Neural cell (in vitro differentiated cells): ENCODE measurements around the gene SYPL2. TPM values are rescaled to one million over a fixed set of nuclear protein-coding genes. Genes with fewer than 3 reads are reported as not detected.

Source experiments
- H2AFZ ChIP-seq: fragments of 200-600, 300-800 bp; sonication (generic), shearing (Covaris generic); 2 replicates; pipeline ENCODE4 v1.6.0; 2014; ENCODE audit warnings: low read depth, mild to moderate bottlenecking, antibody characterized with exemption, low read length, moderate library complexity
- H3F3A ChIP-seq: fragments of 200-600 bp; shearing (Covaris generic); 2 replicates; pipeline ENCODE4 v1.6.1; 2016; ENCODE audit warnings: mild to moderate bottlenecking, moderate library complexity, mixed read lengths, antibody characterized with exemption, low read length; ENCODE audit not compliant: insufficient read depth, poor library complexity, severe bottlenecking
- H3K27ac ChIP-seq: fragments of 200-600, 300-800 bp; sonication (generic), shearing (Covaris generic); 2 replicates; pipeline ENCODE4 v1.5.1; 2014; ENCODE audit warnings: mild to moderate bottlenecking, low read length, moderate library complexity
- H3K27me3 ChIP-seq: fragments of 300-800, 200-600 bp; sonication (generic), shearing (Covaris generic); 2 replicates; pipeline ENCODE4 v1.6.0; 2014; ENCODE audit warnings: mild to moderate bottlenecking, low read depth, low read length, moderate library complexity; ENCODE audit not compliant: insufficient read depth
- H3K36me3 ChIP-seq: fragments of 300-800, 200-600 bp; sonication (generic), shearing (Covaris generic); 2 replicates; pipeline ENCODE4 v1.5.1; 2014; ENCODE audit warnings: mild to moderate bottlenecking, antibody characterized with exemption, low read length, moderate library complexity; ENCODE audit not compliant: insufficient read depth
- H3K4me2 ChIP-seq: fragments of 300-800, 200-600 bp; sonication (generic), shearing (Covaris generic); 2 replicates; pipeline ENCODE4 v1.6.0; 2014; ENCODE audit warnings: mild to moderate bottlenecking, low read length
- H3K4me3 ChIP-seq: fragments of 300-800, 200-600 bp; sonication (generic), shearing (Covaris generic); 2 replicates; pipeline ENCODE4 v1.5.1; 2014; ENCODE audit warnings: mild to moderate bottlenecking, low read length, moderate library complexity
- H3K79me2 ChIP-seq: fragments of 200-600 bp; shearing (Covaris generic); replicated peaks from 2 replicates; pipeline ENCODE4 v1.6.0; 2014; ENCODE audit warnings: mild to moderate bottlenecking, low read length, moderate library complexity; ENCODE audit not compliant: insufficient read depth
- H3K9ac ChIP-seq: fragments of 300-800, 200-600 bp; sonication (generic), shearing (Covaris generic); 2 replicates; pipeline ENCODE4 v1.6.1; 2016; ENCODE audit warnings: mild to moderate bottlenecking, low read length, mixed read lengths
- H3K9me2 ChIP-seq: fragments of 200-600 bp; shearing (Covaris generic); 2 replicates; pipeline ENCODE4 v1.6.1; 2016; ENCODE audit warnings: mild to moderate bottlenecking, low read length, mixed read lengths; ENCODE audit not compliant: insufficient read depth
- H3K9me3 ChIP-seq: fragments of 200-600, 300-800 bp; sonication (generic), shearing (Covaris generic); 2 replicates; pipeline ENCODE4 v1.6.1; 2016; ENCODE audit warnings: mild to moderate bottlenecking, mixed run types, low read length, moderate library complexity, mixed read lengths
- H4K20me1 ChIP-seq: fragments of 200-600 bp; shearing (Covaris generic); 2 replicates; pipeline ENCODE4 v1.6.1; 2016; ENCODE audit warnings: mild to moderate bottlenecking, mixed run types; ENCODE audit not compliant: insufficient read depth
- EZH2 ChIP-seq: fragments of 200-600, 300-800 bp; shearing (Covaris generic), sonication (generic); IDR thresholded peaks from 2 replicates; pipeline ENCODE4 v1.6.1; 2014; ENCODE audit warnings: antibody characterized with exemption, low read length, borderline replicate concordance, mild to moderate bottlenecking; ENCODE audit not compliant: insufficient read depth, poor library complexity, severe bottlenecking
- MXI1 ChIP-seq: fragments of 450-650 bp; conservative IDR thresholded peaks from 2 replicates; pipeline ENCODE4 v1.6.1; 2014; ENCODE audit warnings: antibody characterized with exemption, mild to moderate bottlenecking; ENCODE audit not compliant: poor library complexity, severe bottlenecking
- POLR2AphosphoS5 ChIP-seq: IDR thresholded peaks from 2 replicates; pipeline ENCODE4 v1.6.1; 2012
- RAD21 ChIP-seq: fragments of 450-650 bp; conservative IDR thresholded peaks from 2 replicates; pipeline ENCODE4 v1.6.1; 2014; ENCODE audit warnings: antibody characterized with exemption, mild to moderate bottlenecking, moderate library complexity
- SMC3 ChIP-seq: fragments of 450-650 bp; conservative IDR thresholded peaks from 2 replicates; pipeline ENCODE4 v1.6.1; 2014; ENCODE audit warnings: antibody characterized with exemption, mild to moderate bottlenecking, moderate library complexity; ENCODE audit not compliant: poor library complexity
- TAF1 ChIP-seq: IDR thresholded peaks from 2 replicates; pipeline ENCODE4 v1.6.1; 2012; ENCODE audit warnings: low read depth
- polyA plus RNA-seq: library from polyadenylated mRNA; depleted of rRNA; stranded (reverse); fragments of >200 nt; gene quantifications from 2 replicates; pipeline ENCODE4 v1.2.3, GENCODE V29; 2014
- TF ChIP-seq, protein P1 (sequence below): IDR thresholded peaks from 2 replicates; pipeline ENCODE4 v1.6.1; 2012; ENCODE audit warnings: borderline replicate concordance
- TF ChIP-seq, protein P2 (sequence below): fragments of 450-650 bp; IDR thresholded peaks from 2 replicates; pipeline ENCODE4 v1.5.1; 2014; ENCODE audit warnings: antibody characterized with exemption, mild to moderate bottlenecking, moderate library complexity; ENCODE audit not compliant: poor library complexity, severe bottlenecking

SYPL2 gene
- polyA plus RNA-seq, 1 donor from 2014 or later: not detected

DNA sequence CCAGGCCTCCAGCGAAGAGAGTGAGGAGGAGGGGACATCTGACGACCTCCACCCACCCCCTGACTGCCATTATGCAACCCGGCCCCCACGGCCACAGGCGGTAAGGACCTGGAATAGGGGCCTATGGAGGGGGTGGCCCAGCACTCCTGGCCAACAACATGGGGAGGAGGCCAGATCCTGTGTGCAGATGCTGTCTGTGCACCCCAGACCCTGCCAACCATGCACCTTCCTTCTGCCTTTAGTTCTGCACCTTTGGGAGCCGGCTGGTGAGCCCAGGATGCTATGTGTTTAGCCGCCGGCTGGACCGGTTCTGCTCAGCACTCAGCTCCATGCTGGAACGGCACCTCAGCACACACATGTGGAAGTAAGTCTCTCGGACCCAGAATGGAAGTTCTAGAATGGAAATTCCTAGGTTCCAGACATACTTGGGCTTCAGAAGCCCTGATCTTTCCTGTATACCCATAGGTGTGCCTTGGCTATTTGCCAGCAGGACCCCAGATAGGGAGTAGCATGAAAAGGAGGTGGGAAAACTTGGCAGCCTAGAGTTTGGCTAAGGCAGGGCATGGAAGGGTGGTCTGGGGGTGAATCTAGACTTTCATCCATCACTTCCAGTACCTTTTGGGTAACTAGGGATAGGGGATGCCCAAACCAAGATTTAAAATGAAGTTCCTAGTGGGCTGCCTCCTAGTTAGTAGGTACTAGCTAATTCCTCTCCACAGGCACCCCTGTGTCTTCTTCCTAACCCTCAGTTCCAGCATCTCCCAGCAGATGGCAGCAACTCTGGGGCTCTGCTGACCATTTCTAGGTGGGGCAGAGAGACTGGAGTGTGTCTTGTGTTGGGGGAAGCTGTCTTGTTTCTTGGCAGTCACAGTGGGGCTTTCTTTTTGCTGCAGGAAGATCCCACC, 23.9 kb downstream of the SYPL2 start:
- Histone ChIP-seq H3K36me3 (no peaks in the 10 kb centered on the region), H3K9ac (no peak overlapping the region), H3K9me3 (no peaks in the 10 kb centered on the region), H3K27ac (no peak overlapping the region), H2AFZ (no peak overlapping the region), H3K4me3 (no peak overlapping the region), H3K27me3 (no peaks in the 10 kb centered on the region), H3F3A (no peaks in the 10 kb centered on the region), H3K79me2 (no peaks in the 10 kb centered on the region), H3K4me2 (no peak overlapping the region), H3K9me2 (no peaks in the 10 kb centered on the region), H4K20me1 (no peaks in the 10 kb centered on the region)
- TF ChIP-seq TAF1 (no peak), RAD21 (peak; percentile 68), EZH2 (no peak), POLR2AphosphoS5 (no peak), SMC3 (peak; percentile 80)
- TF ChIP-seq, protein P1, sequence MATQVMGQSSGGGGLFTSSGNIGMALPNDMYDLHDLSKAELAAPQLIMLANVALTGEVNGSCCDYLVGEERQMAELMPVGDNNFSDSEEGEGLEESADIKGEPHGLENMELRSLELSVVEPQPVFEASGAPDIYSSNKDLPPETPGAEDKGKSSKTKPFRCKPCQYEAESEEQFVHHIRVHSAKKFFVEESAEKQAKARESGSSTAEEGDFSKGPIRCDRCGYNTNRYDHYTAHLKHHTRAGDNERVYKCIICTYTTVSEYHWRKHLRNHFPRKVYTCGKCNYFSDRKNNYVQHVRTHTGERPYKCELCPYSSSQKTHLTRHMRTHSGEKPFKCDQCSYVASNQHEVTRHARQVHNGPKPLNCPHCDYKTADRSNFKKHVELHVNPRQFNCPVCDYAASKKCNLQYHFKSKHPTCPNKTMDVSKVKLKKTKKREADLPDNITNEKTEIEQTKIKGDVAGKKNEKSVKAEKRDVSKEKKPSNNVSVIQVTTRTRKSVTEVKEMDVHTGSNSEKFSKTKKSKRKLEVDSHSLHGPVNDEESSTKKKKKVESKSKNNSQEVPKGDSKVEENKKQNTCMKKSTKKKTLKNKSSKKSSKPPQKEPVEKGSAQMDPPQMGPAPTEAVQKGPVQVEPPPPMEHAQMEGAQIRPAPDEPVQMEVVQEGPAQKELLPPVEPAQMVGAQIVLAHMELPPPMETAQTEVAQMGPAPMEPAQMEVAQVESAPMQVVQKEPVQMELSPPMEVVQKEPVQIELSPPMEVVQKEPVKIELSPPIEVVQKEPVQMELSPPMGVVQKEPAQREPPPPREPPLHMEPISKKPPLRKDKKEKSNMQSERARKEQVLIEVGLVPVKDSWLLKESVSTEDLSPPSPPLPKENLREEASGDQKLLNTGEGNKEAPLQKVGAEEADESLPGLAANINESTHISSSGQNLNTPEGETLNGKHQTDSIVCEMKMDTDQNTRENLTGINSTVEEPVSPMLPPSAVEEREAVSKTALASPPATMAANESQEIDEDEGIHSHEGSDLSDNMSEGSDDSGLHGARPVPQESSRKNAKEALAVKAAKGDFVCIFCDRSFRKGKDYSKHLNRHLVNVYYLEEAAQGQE: no peak
- TF ChIP-seq, protein P2, sequence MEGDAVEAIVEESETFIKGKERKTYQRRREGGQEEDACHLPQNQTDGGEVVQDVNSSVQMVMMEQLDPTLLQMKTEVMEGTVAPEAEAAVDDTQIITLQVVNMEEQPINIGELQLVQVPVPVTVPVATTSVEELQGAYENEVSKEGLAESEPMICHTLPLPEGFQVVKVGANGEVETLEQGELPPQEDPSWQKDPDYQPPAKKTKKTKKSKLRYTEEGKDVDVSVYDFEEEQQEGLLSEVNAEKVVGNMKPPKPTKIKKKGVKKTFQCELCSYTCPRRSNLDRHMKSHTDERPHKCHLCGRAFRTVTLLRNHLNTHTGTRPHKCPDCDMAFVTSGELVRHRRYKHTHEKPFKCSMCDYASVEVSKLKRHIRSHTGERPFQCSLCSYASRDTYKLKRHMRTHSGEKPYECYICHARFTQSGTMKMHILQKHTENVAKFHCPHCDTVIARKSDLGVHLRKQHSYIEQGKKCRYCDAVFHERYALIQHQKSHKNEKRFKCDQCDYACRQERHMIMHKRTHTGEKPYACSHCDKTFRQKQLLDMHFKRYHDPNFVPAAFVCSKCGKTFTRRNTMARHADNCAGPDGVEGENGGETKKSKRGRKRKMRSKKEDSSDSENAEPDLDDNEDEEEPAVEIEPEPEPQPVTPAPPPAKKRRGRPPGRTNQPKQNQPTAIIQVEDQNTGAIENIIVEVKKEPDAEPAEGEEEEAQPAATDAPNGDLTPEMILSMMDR: peak; percentile 79

- Histone ChIP-seq H2AFZ (no peak overlapping the region), H3K4me2 (no peak overlapping the region), H3K4me3 (no peak overlapping the region), H3K79me2 (no peaks in the 10 kb centered on the region), H3K27me3 (no peaks in the 10 kb centered on the region), H3F3A (no peaks in the 10 kb centered on the region), H4K20me1 (no peaks in the 10 kb centered on the region), H3K9me3 (no peaks in the 10 kb centered on the region), H3K9ac (no peak overlapping the region), H3K9me2 (no peaks in the 10 kb centered on the region), H3K27ac (no peak overlapping the region), H3K36me3 (no peaks in the 10 kb centered on the region)
- TF ChIP-seq MXI1 (no peak), SMC3 (peak; percentile 4)
- TF ChIP-seq, protein P2: peak; percentile 42
Observed at GRCh38 chr1:109490934-109491302, 24.6 kb downstream of the SYPL2 start.
